HG03159 (cell line): ENCODE data around the gene IPP.
"Not testable (repeated sequence)": the region's sequence is repeated elsewhere in the genome, so short reads cannot be mapped to it uniquely, and the experiment has no call there.

ENCODE experiments used
- ATAC-seq: cut with Tn5 transposase; IDR thresholded peaks from one replicate; pipeline ENCODE4 v1.9.1; 2021; ENCODE audit warnings: mild to moderate bottlenecking, moderate library complexity; ENCODE audit not compliant: unreplicated experiment

The IPP gene

DNA sequence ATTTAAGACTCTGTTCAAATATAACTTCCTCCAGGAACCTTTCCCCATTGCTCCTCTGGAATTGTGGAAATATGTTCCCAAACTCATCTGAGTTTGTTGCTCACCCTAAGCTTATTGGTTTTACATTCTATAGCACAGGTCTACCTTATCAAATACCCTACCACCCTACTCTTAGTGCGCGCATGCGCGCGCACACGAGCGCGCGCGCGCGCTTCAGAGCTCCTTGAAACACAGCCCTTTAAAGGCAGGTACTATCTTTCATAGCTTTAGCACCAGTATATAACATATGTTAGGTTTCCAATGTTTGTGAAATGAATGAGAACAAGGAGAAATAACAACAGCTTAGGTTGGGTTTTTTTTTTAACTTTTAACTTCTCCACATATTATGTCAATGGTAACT lies 3.5 kb downstream of the IPP start:
- ATAC-seq = no peak

DNA sequence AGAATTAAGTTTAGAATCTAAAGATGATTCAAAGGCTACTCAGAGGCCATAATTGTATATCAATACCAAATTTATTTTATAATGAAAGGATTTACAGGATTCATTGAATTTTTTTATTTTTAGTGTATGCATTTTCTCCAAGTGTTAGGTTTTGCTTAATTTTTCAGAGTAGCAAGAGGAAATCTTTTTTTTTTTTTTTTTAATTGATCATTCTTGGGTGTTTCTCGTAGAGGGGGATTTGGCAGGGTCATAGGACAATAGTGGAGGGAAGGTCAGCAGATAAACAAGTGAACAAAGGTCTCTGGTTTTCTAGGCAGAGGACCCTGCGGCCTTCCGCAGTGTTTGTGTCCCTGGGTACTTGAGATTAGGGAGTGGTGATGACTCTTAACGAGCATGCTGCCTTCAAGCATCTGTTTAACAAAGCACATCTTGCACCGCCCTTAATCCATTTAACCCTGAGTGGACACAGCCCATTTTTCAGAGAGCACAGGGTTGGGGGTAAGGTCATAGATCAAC lies 10.8 kb downstream of the IPP start:
- ATAC-seq = not testable (repeated sequence)

DNA sequence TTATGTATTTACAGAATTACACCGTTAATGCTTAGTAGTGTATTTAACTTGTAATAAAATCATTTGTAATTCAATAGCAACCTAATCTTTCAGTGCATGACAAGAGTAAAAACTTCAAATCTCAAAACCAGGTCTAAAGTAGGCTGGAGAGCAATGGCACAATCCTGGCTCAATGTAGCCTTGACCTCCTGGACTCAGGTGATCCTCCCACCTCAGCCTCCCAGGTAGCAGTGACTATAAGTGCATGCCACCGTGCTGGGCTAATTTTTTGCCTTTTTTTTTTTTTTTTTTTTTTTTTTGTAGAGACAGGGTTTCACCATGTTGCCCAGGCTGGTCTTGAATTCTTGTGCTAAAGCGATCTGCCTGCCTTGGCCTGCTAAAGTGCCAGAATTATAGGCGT lies 11.3 kb downstream of the IPP start:
- ATAC-seq = no peak

DNA sequence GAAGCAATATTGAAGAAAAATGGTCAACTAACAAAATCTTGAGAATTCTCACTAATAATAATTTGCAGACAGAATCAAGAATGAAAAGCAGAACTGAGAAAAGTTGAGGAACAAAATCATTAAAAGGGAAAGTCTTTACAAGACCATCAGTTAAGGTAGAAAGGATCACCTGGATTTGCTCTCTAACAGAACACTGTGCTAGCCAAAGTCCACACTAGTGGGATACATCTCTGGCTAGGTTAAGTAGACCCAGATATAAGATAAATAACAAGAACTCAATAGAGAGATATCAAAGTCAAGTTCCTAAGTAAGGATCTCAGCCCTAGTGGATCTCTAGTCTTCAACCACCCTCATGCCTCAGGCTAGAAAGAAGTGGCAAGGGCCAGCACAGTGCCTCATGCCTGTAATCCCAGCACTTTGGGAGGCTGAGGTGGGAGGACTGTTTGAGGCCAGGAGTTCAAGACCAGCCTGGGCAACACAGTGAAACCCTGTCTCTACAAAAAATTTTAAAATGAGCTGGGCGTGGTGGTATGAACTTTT lies 19.6 kb downstream of the IPP start:
- no peak for ATAC-seq

DNA sequence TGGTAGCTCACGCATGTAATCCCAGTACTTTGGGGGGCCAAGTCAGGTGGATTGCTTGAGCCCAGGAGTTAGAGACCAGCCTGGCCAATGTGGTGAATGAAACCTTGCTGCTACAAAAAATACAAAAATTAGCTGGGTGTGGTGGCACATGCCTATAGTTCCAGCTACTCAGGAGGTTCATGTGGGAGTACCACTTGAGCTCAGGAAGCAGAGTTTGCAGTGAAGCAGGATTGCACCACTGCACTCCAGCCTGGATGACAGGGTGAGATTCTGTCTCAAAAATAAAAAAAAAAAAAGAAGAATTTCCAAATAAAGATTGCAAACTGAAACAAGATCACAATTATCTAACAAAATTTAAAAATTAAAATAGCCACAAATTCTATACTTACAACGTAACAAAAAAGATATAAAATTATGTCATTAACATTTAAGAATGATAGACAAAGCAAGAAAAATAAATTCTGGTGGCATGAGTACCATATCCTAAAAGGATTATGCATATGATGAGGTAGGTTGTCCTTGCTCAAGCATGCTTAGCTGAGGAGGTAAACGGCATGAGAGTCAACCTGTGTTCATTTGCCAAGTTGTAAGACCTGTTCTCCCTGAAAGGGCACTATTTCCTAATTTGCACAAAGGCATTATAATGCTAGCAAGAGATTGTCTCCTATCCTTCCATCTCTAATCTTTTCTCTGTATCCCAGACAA lies 20.2 kb downstream of the IPP start:
- no peak for ATAC-seq

DNA sequence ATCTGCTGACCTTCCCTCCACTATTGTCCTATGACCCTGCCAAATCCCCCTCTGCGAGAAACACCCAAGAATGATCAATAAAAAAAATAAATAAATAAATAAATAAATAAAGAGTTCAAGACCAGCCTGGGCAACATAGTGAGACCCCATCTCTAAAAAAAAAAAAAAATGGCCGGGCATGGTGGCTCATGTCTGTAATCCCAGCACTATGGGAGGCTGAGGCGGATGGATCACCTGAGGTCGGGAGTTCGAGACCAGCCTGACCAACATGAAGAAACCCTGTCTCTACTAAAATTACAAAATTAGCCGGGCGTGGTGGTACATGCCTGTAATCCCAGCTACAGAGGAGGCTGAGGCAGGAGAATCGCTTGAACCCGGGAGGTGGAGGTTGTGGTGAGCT lies 24.4 kb downstream of the IPP start:
- not testable (repeated sequence) for ATAC-seq

DNA sequence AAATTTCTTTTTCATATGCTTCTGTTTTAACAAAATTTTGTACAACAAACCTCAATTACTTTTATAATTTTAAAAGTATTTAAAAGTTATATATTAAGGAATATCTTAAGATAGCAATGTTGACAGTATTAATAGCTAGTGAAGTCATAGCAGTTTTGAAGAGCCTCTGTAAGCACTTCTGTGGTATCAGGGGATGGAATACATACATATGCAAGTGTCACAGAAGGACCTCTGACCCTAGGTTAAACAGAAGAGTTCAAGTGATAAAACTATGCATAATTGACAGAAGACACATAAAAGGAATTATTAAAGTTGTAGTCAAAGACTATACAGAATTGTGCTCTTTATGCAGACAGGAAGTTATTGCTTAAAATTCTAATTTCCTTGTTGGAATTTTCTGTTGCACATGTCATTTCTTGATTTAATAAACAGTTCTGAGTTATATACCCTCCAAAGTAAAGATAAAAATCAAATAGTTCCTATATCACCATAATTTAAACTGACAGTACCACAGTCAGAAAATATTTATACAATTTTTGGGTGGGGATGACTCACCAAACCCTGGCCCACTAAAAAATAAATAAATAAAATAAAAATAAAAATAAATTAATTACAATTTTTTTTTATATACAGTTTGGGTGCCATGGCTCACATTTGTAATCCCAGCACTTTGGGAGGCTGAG lies 27.1 kb downstream of the IPP start:
- ATAC-seq = no peak

DNA sequence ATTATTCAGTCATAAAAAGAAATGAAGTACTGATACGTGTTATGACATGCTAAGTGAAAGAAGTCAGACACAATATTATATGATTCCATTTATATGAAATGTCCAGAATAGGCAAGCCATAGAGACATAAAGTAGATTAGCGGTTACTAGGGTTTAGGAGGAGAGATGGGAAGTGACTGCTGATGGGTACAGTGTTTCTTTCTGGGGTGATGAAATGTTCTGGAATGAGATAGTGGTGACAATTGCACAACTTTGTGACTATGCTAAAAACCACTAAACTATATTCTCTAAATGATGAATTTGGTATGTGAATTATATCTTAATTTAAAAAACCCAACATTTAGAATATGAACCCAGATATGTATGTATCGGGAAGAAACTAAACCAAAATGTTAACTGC lies 27.6 kb downstream of the IPP start:
- no peak for ATAC-seq

DNA sequence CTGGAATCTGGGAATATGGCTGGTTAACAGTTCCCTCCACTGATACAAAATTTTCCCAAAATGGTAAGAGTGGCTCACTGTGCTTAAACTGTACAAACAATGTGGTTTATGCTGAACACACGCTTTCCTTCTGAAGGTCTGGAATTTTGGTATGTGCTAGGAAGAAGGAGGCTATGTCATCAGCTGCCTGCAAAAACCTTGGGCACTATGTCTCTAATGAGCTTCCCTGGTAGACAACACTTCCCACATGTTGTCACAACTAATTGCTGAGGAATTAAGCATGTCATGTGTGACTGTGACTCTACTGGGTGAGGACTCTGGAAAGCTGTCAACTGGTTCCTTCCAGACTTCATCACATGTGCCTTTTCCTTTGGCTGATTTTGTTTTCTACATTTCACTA lies 29.2 kb downstream of the IPP start:
- ATAC-seq = no peak

DNA sequence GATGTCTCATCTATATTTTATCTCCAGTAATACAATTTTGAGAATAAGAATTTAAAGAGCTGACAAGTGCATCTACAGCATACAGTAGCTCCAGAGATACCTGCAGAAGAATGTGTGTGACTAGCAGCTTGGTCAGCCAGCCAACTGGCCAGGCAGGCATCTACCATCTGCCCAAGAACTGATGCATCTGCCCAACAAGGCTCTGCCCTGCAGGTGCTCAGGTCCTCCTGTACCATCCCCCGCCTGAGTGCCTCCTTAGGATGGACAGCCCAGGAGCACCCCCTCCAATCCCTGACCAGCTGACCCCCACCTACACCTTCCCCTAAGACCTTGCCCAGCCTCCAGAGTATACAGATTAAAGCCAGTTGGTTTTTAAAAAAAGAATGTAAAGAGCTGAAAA lies 32.2 kb downstream of the IPP start:
- ATAC-seq = no peak

DNA sequence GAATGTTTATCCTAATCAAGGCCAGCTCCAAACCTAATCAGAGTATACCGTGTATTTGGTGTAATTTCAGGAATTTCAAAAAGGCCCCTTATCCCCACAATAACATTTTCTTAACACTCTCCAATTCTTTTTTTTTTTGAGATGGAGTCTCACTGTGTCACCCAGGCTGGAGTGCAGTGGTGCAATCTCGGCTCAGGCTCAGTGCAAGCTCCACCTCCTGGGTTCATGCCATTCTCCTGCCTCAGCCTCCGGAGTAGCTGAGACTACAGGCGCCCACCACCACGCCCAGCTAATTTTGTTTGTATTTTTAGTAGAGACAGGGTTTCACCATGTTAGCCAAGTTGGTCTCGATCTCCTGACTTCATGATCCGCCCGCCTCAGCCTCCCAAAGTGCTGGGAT lies 33.1 kb downstream of the IPP start:
- ATAC-seq = not testable (repeated sequence)

DNA sequence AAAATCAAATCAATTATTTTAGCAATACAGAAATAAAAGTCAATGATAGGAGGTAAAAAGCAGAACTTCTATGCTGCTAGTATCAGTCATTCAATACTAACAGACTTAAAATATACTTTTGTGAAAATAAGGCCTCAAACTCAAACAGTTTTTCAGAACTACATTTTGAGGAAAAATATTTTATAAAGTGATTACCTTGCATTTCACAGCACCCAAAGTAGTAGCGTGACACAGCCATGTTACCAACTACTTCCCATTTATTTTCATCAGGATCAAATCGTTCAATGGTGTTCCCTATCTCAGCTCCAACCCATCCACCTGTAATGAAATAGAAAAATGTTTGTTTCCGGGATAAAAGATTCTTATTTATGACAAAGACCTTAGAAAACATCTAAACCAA lies 33.8 kb downstream of the IPP start:
- no peak for ATAC-seq

DNA sequence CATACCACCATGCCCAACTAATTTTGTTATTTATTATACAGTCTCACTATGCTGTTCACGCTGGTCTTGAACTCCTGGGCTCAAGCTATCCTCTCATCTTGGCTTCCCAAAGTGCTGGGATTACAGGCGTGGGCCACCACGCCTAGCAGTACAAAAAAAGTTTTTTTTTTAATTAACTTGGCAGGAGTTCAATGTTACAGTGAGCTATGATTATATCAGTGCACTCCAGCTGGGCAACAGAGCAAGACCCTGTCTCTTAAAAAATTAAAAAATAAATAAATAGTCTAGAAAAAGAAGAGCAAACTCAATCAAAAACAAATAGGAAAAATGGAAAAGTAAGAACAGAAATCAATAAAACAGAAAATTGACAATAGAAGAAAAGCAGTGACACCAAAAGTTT lies 36.7 kb downstream of the IPP start:
- no peak for ATAC-seq

DNA sequence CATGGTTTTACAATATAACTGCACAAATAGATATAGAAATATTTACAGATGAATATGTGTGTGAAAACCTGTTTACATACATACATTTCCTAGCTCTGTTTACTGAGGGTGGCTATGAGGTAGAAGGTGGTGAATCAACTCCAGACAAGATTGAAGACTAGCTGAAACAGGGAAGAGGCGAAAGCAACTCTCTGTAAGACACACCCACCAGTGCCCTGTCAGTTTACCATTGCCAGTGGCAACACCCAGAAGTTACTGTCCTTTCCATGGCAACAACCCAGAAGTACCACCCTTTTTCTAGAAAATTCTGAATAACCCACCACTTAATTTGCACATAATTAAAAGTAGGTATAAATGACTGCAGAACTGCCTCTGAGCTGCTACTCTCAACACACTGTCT lies 45.8 kb downstream of the IPP start:
- no peak for ATAC-seq

DNA sequence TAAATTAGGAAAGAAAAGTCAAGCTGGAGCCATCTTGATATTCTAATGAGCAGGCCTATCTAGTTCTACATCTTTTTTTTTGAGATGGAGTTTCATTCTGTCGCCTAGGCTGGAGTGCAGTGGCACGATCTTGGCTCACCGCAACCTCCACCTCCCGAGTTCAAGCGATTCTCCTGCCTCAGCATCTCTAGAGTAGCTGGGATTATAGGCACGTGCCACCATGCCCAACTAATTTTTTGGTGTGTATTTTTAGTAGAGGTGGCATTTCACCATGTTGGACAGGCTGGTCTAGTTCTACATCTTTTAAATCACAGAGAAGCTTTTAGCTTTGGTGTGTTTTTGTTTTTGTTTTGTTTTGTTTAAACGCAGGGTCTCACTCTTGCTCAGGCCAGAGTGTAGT lies 55.6 kb downstream of the IPP start:
- no peak for ATAC-seq

DNA sequence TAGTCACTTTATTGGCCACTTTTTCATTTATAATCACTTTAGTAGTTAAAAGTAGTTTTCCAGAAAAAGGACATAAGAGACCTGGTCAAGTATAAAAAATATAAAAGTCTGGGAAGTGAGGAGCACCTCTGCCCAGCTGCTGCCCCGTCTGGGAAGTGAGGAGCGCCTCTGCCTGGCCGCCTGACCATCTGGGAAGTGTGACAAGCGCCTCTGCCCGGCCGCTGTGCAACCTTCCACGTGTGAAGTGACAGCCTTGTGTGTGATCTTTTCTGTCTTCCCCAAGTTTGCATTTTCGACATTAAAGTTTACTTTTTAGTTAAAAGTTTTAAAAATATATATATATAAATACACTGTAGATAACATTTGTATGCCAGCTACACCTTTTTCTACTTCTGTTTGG lies 56.6 kb downstream of the IPP start:
- ATAC-seq = not testable (repeated sequence)

DNA sequence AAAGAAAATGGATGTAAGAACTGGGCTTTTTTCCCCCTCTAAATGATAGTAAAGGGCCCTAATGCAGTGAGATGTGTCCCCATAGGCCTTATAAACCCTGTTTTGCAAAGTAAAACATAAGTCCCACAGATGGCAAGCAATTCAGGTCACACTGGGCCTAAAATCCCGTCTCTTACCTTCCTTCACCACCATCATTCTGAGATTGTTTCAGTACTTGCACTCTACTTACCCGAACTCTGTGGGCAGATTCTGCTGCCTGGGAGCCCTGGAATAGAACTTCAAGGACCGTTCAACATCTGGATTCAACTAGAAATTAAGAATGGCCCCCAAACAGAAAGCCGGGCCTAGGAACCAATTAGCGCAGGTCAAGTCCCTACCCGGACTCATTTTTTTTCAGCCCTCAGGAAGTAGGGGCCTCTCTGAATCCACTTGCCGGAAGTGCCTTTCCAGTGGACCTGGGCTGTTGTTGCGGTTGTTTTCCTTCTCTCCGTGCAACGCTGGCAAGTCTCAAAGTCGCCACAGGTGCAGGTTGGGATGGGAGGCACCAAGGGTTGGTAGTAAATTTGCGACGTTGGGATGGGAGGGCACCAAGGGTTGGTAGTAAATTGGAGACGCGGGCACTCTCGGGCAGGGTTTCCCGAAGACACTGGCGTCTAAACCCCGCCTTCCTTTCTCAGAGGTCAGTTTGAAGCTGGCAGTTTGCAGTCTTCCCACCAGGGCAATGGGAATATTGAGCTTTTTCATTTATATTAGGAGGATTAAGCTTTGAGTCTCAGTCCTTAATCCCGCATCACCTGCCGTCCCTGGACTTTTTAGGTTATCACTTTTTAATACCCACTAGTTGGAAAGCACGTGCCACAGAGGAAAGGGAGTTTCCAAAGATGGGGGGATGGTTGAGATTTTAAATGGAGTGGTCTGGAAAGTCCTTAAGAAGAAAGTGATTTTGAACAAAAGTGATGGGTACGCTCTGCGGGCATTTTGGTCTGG lies 62.4 kb downstream of the IPP start, which contains the start of gene TMEM69:
TSS of gene TMEM69 (plus strand) at position 428 of the 987 bp plus-strand sequence. CDS start 2,888 bp downstream, outside the sequence.
- ATAC-seq = peak; percentile 26

DNA sequence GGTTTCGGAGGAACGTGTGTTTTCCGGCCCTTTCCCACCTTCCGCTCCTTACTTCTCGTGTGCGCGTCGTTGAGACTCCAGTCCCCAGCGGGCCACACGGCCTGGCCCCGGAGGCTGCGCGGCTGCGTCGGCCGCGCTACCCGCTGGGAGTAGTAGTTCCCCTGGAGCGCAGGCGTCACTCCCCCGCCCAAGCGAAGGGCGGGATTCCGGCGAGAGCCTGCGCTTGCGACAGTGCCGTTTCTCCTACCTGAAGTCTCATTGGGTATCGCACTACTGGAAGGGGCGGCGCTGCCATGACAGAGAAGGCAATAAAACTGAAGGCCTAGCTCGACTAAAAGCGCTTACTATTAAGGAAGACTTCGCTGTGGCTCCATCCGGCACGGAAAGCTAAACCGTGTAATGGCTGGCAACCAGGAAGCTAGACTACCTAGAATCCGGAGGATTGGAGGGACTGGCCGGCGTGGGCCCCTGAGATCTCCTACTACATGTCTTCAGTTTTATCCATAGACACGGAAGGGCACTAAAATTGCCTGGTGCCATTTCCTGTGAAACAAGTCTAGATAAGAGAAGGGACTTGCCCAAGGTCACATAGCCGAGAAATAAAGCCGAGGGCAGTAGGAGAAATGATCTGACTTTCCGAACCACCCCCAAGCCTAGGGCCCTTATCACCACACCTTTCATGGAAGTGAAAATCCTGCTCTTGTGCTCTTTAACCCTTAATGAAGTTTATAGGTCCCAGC lies 63.3 kb downstream of the IPP start:
- peak; percentile 75 for ATAC-seq

DNA sequence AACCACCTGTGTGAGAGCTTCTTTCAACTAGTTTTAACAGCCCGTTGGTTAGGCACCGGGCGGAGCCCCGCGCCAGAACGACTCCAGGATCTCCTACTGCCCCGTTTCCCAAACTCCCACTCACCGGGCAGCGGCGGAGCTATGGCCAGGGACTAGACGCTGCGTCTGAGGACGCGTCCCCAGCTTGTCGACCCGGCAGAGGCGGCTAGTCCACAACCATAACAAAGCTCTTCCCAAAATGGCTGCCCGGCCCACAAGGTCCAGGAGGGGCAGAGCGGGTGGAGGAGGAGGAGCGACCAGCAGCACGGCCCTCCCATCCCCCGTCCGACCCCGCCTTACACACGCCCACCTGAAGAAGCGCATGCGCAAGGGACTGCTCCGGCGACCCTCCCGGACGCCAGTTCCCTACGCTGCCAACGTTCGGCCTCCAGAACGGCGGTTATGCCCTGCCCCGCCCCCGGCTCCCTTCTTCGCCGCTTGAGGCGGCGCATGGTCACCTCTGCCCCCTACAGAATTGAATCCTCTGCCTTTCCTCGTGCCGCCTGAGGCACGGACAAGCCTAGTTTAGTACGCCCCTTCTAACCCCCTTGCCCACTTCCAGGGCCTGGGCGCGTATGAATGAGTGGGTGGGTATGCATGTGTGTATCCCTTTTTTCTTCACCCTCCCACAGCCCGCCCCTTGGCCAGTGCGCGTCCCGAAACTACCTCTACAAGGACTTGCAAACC lies 64.0 kb downstream of the IPP start, which contains the start of gene GPBP1L1:
TSS of gene GPBP1L1 (minus strand) at position 246 of the 726 bp plus-strand sequence. CDS start 27,446 bp downstream, outside the sequence.
- peak; percentile 63 for ATAC-seq

DNA sequence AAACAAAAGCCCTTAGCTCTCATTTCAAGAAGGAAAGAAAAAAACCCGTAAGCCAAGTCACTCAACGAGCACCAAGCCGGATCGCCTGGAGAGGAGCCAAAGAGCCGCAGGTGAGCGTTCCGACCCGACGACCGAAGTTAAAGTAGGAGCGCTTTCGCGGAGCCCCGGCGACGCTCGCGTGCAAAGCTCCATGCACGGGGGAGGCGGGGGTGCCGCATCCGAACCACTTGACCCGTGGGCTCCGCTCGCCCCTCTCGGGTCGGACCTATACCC lies 64.5 kb downstream of the IPP start:
- ATAC-seq = peak; percentile 8
